Common myeloid progenitor, CD34-positive (primary cell): ENCODE results near the gene CARD19. TPM values are rescaled to one million over a fixed set of nuclear protein-coding genes. Genes with fewer than 3 reads are reported as not detected.

ENCODE experiments used
- CTCF ChIA-PET: fragments of 350-600 bp; sonication (Branson Sonifier 250); formaldehyde crosslinking; loops from one replicate; lab custom pipeline; 2021; ENCODE audit warnings: antibody characterized with exemption; lab: Charles Lee
- POLR2A ChIA-PET: fragments of 350-600 bp; sonication (Branson Sonifier 250); formaldehyde crosslinking; loops from one replicate; lab custom pipeline; 2021; ENCODE audit warnings: antibody characterized with exemption; lab: Charles Lee
- DNase-seq, 3 donors: peaks; one replicate each; pipeline versions ENCODE4 v3.0.0 to v3.0.0-alpha.2; 2013
- H3K27ac ChIP-seq, 2 experiments: 1 replicate in 1 of 2; 2 replicates in 1 of 2; pipeline ENCODE4 v1.7.0; 2013; ENCODE audit warnings: inconsistent platforms in 2 of 2, low read length in 2 of 2, mild to moderate bottlenecking in 2 of 2, low read depth in 1 of 2, moderate library complexity in 1 of 2; ENCODE audit not compliant: severe bottlenecking in 2 of 2, insufficient read depth in 1 of 2, poor library complexity in 1 of 2
- H3K27me3 ChIP-seq, 5 experiments: replicated peaks in 2 of 5; 1 replicate in 3 of 5; 2 replicates in 2 of 5; pipeline versions ENCODE4 v1.6.1 to v1.7.0; 2013; ENCODE audit warnings: low read length in 4 of 5, mild to moderate bottlenecking in 2 of 5, moderate library complexity in 2 of 5, inconsistent platforms in 1 of 5; ENCODE audit not compliant: insufficient read depth in 5 of 5, control insufficient read depth in 4 of 5
- H3K36me3 ChIP-seq, 4 experiments: 1 replicate in 2 of 4; 2 replicates in 2 of 4; pipeline versions ENCODE4 v1.6.1 to v1.7.0; 2013; ENCODE audit warnings: low read length in 3 of 4, control low read depth in 1 of 4, mild to moderate bottlenecking in 1 of 4; ENCODE audit not compliant: control insufficient read depth in 4 of 4, insufficient read depth in 4 of 4
- H3K4me1 ChIP-seq, 4 experiments: 1 replicate in 3 of 4; 2 replicates in 1 of 4; pipeline versions ENCODE4 v1.6.1 to v1.7.1; 2013; ENCODE audit warnings: low read length in 3 of 4, mild to moderate bottlenecking in 3 of 4, control low read depth in 1 of 4, inconsistent platforms in 1 of 4, moderate library complexity in 1 of 4; ENCODE audit not compliant: control insufficient read depth in 4 of 4, insufficient read depth in 4 of 4; ENCODE audit errors: control extremely low read depth in 1 of 4
- H3K4me3 ChIP-seq, 7 experiments: 1 replicate in 4 of 7; 2 replicates in 3 of 7; pipeline versions ENCODE4 v1.5.1 to v1.7.0; 2013; ENCODE audit warnings: mild to moderate bottlenecking in 7 of 7, low read length in 6 of 7, moderate library complexity in 6 of 7, inconsistent platforms in 2 of 7, low read depth in 2 of 7, control low read depth in 1 of 7; ENCODE audit not compliant: insufficient read depth in 4 of 7, control insufficient read depth in 1 of 7; ENCODE audit errors: extremely low read depth in 1 of 7
- H3K9me3 ChIP-seq, 5 experiments: 1 replicate in 4 of 5; 2 replicates in 1 of 5; pipeline versions ENCODE4 v1.6.1 to v1.7.1; 2013; ENCODE audit warnings: low read length in 4 of 5, mild to moderate bottlenecking in 2 of 5, inconsistent platforms in 1 of 5, low read depth in 1 of 5, moderate library complexity in 1 of 5; ENCODE audit not compliant: control insufficient read depth in 4 of 5, insufficient read depth in 2 of 5; ENCODE audit errors: control extremely low read depth in 1 of 5
- WGBS: methylation state at CpG from one replicate; pipeline ENCODE4 v1.1.5; 2013; ENCODE audit not compliant: insufficient coverage; 5-methylcytosine and 5-hydroxymethylcytosine counted together
- polyA plus RNA-seq: library from polyadenylated mRNA; unstranded; fragments of 120-200 nt; gene quantifications from one replicate; pipeline ENCODE4 v1.2.1, GENCODE V29; 2013

CARD19 gene, protein sequence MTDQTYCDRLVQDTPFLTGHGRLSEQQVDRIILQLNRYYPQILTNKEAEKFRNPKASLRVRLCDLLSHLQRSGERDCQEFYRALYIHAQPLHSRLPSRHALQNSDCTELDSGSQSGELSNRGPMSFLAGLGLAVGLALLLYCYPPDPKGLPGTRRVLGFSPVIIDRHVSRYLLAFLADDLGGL
- polyA plus RNA-seq, result 91.3 TPM

DNA sequence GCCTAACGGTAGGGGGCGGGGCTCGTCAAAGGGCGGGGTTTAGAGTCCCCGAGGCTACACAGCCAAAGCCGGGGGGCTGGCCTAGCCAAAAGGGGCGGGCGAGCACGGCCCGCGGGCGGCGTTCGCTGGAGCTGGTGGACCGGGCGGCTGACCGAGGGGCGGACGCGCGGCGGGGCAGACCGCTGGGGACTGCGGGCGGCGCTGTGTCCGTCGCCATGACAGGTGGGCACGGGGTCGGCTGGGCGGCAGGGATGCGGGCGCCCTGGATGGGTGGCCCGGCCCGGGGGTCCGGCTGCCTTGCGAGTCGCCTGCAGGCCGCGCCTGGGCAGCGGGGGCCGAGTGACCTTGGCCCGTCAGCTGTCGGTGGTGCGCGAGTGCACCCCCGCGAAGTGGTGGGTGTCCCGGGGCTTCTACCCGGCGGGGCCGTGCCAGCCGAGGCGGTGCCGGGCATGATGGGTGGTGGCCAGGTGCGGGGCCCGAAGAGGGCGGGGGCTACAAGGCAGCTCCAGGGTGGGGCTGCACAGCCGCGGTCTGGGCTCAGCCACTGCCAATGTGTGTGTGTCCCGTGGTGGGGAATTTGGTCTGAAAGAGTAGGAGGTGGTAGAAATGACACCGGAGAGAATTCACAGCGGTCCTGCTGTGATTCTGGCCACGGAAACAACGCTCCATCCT, at the start of gene CARD19:
Gene CARD19, plus strand, starts transcription at position 87 of the 672 bp plus-strand sequence. Its CDS starts 129 bp downstream, at position 216.
- H3K4me1 ChIP-seq, result peaks cover 13 to 75% (median 70%) of the 10 kb centered on the region in 4 experiments
- CTCF ChIA-PET, result interaction anchor here (1.2 kb wide), 1 partner anchor 37 kb away, joined by 4 read pairs; the partner anchor contains the start of gene NINJ1

DNA sequence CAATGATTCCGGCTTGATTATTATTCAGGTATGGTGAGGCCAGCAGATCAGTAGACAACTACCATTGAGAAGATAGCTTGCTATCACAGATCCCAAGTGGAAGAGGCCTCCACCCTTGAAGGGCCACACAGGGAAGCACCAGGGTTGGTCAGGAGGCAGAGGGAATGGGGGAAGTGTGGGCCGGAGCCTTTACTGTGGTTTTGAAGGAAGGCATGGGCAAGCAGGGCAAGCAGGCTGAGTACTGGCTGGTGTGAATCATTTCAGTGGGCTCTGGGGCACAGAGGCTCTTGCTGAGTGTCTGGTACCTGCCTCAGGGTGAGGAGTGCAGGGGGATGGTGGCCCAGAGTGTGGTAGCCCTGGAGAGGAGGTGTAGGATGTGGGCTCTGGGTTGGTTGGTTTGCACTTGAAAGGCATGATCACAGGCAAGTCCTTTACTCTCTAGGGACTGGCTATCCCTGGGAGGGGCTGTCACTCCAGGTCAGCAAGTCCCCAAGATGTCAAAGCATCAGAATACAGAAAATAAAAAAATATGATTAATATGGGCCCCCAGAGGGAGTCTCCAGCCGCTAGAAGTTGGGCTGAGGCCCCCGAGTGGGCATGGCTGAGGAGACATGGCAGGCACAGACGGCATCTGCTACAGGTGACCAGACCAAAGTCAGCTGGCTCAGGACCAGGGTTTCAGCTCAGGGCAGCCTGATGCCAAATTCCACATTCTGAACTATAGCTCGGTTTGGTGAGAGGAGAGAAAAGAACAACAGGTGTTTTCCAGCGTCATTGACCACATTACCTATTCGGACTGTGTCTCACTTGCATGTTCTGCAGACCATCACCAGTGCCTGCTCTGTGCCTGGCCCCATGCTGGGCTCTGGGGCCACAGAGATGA, 47.2 kb upstream of the CARD19 start:
- WGBS, result 90% methylated on average over 7 of the region's 8 CpGs
- H3K4me1 ChIP-seq, result peaks cover 3 to 11% (median 6%) of the 10 kb centered on the region in 4 experiments
- POLR2A ChIA-PET, result no interaction called here
- DNase-seq, result no peak
- CTCF ChIA-PET, result interaction anchor here (1.4 kb wide), 1 partner anchor 12 kb away, joined by 3 read pairs; no protein-coding TSS in a partner anchor
- no peaks in the 10 kb centered on the region for H3K9me3 ChIP-seq
- H3K4me3 ChIP-seq, result no peak overlapping the region
- H3K27ac ChIP-seq, result no peak overlapping the region
- H3K27me3 ChIP-seq, result no peaks in the 10 kb centered on the region
- no peaks in the 10 kb centered on the region for H3K36me3 ChIP-seq

More for the DNA sequence above, at the start of gene CARD19:
- Histone ChIP-seq H3K36me3 (no peaks in the 10 kb centered on the region), H3K27ac (peak within 1 kb of the TSS; percentile 84 to 88), H3K9me3 (no peaks in the 10 kb centered on the region), H3K4me3 (peak within 1 kb of the TSS; percentile 80 to 98 (median 91)), H3K27me3 (no peaks in the 10 kb centered on the region)
- POLR2A ChIA-PET, result interaction anchor here (1.5 to 1.6 kb wide), 2 partner anchors 32 to 37 kb away, joined by 4 to 5 read pairs; no protein-coding TSS in a partner anchor
- WGBS, result 0% methylated on average over 43 of the region's 65 CpGs
- peak in 2 of 3 donors; percentile 62 to 74 for DNase-seq

DNA sequence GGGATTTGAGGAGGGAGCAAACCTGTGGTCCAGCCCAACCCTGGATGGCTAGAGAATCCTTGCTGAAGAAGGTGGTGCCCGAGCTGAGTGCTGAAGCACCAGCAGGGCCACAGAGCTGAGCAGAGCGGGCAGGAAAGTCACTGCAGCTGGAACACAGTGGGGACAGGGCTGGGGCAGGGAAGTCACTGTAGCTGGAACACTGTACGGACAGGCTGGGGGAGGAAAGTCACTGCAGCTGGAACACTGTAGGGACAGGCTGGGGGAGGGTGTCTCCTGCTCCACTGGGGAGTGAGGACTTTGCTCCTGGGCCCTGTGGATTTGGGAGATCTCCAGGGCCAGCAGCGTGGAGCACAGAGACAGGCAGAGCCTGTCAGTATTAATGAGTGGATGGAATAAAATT, 46.5 kb upstream of the CARD19 start:
- ChIA-PET CTCF (interaction anchor here (1.1 to 1.4 kb wide), 3 partner anchors 13 to 21 kb away, joined by 3 to 5 read pairs (median 3); no protein-coding TSS in a partner anchor), POLR2A (no interaction called here)
- WGBS, result 96% methylated on average over 4 of the region's 4 CpGs
- H3K4me1 ChIP-seq, result peaks cover 3 to 18% (median 7%) of the 10 kb centered on the region in 4 experiments
- no peak overlapping the region for H3K27ac ChIP-seq
- H3K9me3 ChIP-seq, result no peaks in the 10 kb centered on the region
- H3K4me3 ChIP-seq, result no peak overlapping the region
- DNase-seq, result no peak
- no peaks in the 10 kb centered on the region for H3K36me3 ChIP-seq
- no peaks in the 10 kb centered on the region for H3K27me3 ChIP-seq

DNA sequence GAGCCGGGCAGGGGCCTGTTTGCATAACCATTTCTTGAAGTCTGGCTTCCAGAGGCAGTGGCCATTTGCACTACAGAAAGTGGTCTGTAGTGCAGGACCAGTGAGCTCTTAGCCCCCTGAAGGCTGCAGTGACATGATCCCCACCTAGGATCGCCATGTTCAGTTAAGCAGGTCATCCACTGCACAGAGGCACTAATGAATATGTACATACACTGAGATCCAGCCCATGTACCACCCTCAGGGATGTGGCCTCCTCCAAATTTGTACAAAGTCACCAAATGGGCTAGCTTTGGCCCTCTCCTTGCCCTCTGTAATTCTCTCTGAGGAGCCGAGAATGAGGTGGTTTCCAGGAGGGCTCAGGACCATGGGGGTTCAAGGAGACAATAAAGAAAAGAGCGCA, 45.8 kb upstream of the CARD19 start:
- Histone ChIP-seq H3K4me3 (no peak overlapping the region), H3K27ac (no peak overlapping the region), H3K27me3 (no peaks in the 10 kb centered on the region), H3K4me1 (peaks cover 3 to 25% (median 11%) of the 10 kb centered on the region in 4 experiments), H3K9me3 (no peaks in the 10 kb centered on the region), H3K36me3 (no peaks in the 10 kb centered on the region)
- 97% methylated on average over 3 of the region's 4 CpGs for WGBS
- POLR2A ChIA-PET, result no interaction called here
- DNase-seq, result no peak
- CTCF ChIA-PET, result interaction anchor here (0.8 to 4.4 kb wide), 7 partner anchors 9 to 111 kb away, joined by 3 to 16 read pairs (median 3); no protein-coding TSS in a partner anchor

DNA sequence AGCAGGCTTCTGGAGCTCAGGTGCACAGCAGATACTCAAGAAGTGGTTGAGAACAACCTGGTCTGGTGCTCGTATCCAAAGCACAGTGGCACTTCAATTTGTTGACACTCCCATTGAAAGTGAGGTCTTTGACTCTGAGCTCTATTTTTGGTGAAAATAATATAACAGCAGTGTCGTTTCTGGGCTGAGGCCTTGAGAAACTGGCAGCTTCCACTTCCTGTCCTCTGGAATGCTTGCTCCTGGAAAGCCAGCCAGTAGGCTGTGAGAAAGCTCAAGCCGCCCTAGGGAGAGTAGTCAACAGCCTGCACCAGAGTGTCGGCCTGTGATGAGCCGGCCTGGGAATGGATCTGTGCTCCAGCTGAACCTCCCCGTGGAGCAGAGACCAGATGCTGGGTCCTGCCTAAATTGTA, 44.3 kb upstream of the CARD19 start:
- CTCF ChIA-PET, result interaction anchor here (0.9 to 4.4 kb wide), 8 partner anchors 9 to 57 kb away, joined by 3 to 16 read pairs (median 4); no protein-coding TSS in a partner anchor
- no peak overlapping the region for H3K4me3 ChIP-seq
- WGBS, result 91% methylated on average over 5 of the region's 6 CpGs

DNA sequence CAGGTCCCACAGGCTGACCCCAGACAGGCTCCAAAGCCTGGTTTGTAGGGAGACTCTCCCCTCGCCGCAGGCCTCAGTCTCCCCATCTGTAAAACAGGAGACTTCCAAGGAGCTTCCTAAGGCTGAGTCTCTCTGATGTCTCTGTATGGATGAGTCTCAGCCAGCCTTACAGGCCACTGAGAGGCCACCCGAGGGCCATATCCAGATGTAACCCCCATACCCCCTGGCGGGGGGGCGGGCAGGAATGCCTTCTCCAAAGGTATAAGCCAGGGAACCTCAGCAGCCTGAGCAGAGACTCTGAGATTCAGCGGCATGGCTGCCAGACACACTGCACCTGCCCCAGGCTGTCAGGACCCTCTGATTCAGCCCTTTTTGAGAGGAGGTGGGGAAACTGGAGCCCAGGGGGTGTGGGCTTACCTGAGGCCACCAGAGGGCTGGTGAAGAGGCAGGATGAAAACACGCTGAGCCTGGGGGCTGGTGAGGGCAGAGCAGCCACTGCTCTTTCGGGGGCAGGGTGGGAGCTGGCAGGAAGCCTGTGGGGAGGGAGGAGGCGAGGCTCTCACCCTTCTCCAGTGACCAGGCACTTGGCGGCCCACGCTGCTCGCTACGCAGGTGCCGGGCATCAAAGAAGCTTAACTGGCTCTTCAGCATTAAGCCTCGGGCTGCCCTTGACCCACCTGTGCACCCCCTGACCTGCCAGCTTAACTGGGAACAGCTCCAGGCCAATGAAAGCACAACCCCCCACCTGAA, 43.1 kb upstream of the CARD19 start:
- no peaks in the 10 kb centered on the region for H3K36me3 ChIP-seq
- no peak overlapping the region for H3K4me3 ChIP-seq
- H3K4me1 ChIP-seq, result peaks cover 6 to 41% (median 20%) of the 10 kb centered on the region in 4 experiments
- no peaks in the 10 kb centered on the region for H3K27me3 ChIP-seq
- ChIA-PET CTCF (interaction anchor here (0.6 to 4.4 kb wide), 16 partner anchors 8 to 67 kb away, joined by 3 to 16 read pairs (median 4); no protein-coding TSS in a partner anchor), POLR2A (no interaction called here)
- DNase-seq, result peak in 2 of 3 donors; percentile 62 to 70
- H3K27ac ChIP-seq, result no peak overlapping the region
- WGBS, result 58% methylated on average over 12 of the region's 15 CpGs
- H3K9me3 ChIP-seq, result no peaks in the 10 kb centered on the region

More for the DNA sequence above, 44.3 kb upstream of the CARD19 start:
- POLR2A ChIA-PET, result no interaction called here
- H3K9me3 ChIP-seq, result no peaks in the 10 kb centered on the region
- H3K4me1 ChIP-seq, result peaks cover 4 to 29% (median 11%) of the 10 kb centered on the region in 4 experiments
- no peak for DNase-seq
- H3K27ac ChIP-seq, result no peak overlapping the region
- H3K27me3 ChIP-seq, result no peaks in the 10 kb centered on the region
- no peaks in the 10 kb centered on the region for H3K36me3 ChIP-seq
